SU-DHL-6 (cell line): ENCODE data around the gene SHD.
A peak's percentile ranks its signal among the peaks of the same experiment; 100 is the strongest.
"Not testable (repeated sequence)": the region's sequence is repeated elsewhere in the genome, so short reads cannot be mapped to it uniquely, and the experiment has no call there.

Source experiments
- H2AFZ ChIP-seq: fragments of 200-600 bp; sonication (generic); 2 replicates; pipeline ENCODE4 v1.6.1; 2014; ENCODE audit warnings: low read depth, mild to moderate bottlenecking, moderate library complexity, mixed read lengths, antibody characterized with exemption, low read length; ENCODE audit not compliant: severe bottlenecking
- H3F3A ChIP-seq: fragments of 200-600 bp; shearing (Covaris generic); 2 replicates; pipeline ENCODE4 v1.6.0; 2016; ENCODE audit warnings: antibody characterized with exemption, mild to moderate bottlenecking; ENCODE audit not compliant: insufficient read depth
- H3K27ac ChIP-seq: fragments of 200-600 bp; sonication (generic); 2 replicates; pipeline ENCODE4 v1.5.1; 2016; ENCODE audit warnings: low read depth, mild to moderate bottlenecking, low read length, moderate library complexity, mixed read lengths
- H3K27me3 ChIP-seq: fragments of 200-600 bp; sonication (generic), shearing (Covaris generic); 2 replicates; pipeline ENCODE4 v1.6.0; 2014; ENCODE audit warnings: mild to moderate bottlenecking, low read length
- H3K36me3 ChIP-seq: fragments of 200-600 bp; sonication (generic); 2 replicates; pipeline ENCODE4 v1.6.1; 2014; ENCODE audit warnings: mild to moderate bottlenecking, low read length, mixed read lengths
- H3K4me2 ChIP-seq: fragments of 300-600, 200-600 bp; shearing (Covaris generic), sonication (generic); 2 replicates; pipeline ENCODE4 v1.6.0; 2014; ENCODE audit warnings: low read length, low read depth, mild to moderate bottlenecking; ENCODE audit not compliant: poor library complexity, severe bottlenecking
- H3K4me3 ChIP-seq: fragments of 200-600 bp; sonication (generic); 2 replicates; pipeline ENCODE4 v1.5.1; 2014; ENCODE audit warnings: antibody characterized with exemption, low read length, mild to moderate bottlenecking, mixed read lengths; ENCODE audit not compliant: insufficient read depth, poor library complexity, severe bottlenecking
- H3K79me2 ChIP-seq: fragments of 200-600 bp; sonication (generic); 2 replicates; pipeline ENCODE4 v1.6.1; 2014; ENCODE audit warnings: mild to moderate bottlenecking, low read length, moderate library complexity; ENCODE audit not compliant: insufficient read depth
- H3K9ac ChIP-seq: fragments of 200-600 bp; sonication (generic); 2 replicates; pipeline ENCODE4 v1.7.0; 2014; ENCODE audit warnings: mild to moderate bottlenecking, low read length
- H3K9me2 ChIP-seq: fragments of 200-600 bp; sonication (generic); replicated peaks from 2 replicates; pipeline ENCODE4 v1.6.1; 2014; ENCODE audit warnings: low read length; ENCODE audit not compliant: insufficient read depth
- H3K9me3 ChIP-seq: fragments of 200-600 bp; sonication (generic); 2 replicates; pipeline ENCODE4 v1.6.1; 2014; ENCODE audit warnings: low read length, mixed read lengths; ENCODE audit not compliant: insufficient read depth
- H4K20me1 ChIP-seq: fragments of 200-600 bp; sonication (generic); 2 replicates; pipeline ENCODE4 v1.6.1; 2014; ENCODE audit warnings: low read depth, mild to moderate bottlenecking, antibody characterized with exemption, low read length, moderate library complexity, mixed read lengths
- EZH2phosphoT487 ChIP-seq: fragments of 200-600 bp; sonication (generic), shearing (Covaris generic); conservative IDR thresholded peaks from 2 replicates; pipeline ENCODE4 v1.6.1; 2018; ENCODE audit warnings: mild to moderate bottlenecking, antibody characterized with exemption, low read length, moderate library complexity, mixed read lengths
- TF ChIP-seq, protein P1 (sequence below): fragments of 200-600 bp; sonication (generic); IDR thresholded peaks from one replicate; pipeline ENCODE4 v1.5.1; 2017; ENCODE audit warnings: antibody characterized with exemption, mild to moderate bottlenecking, low read length, moderate library complexity; ENCODE audit not compliant: insufficient read depth, poor library complexity, severe bottlenecking

SHD gene

DNA sequence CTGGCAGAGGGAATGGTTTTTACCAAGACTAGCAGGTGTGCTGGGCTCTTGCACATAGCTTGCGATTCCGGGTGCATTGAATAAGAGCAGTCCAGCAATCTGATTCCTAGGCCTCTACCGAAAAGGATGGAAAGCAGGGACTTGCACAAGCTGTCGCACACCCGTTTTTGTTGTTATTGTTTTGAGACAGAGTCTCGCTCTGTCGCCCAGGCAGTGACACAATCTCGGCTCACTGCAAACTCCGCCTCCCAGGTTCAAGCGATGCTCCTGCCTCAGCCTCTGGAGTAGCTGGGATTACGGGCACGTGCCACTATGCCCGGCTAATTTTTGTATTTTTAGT lies 44.2 kb upstream of the SHD start:
- H3K36me3 ChIP-seq, result no peaks in the 10 kb centered on the region
- H3K27ac ChIP-seq, result no peak overlapping the region
- H3K4me3 ChIP-seq, result no peak overlapping the region
- no peaks in the 10 kb centered on the region for H4K20me1 ChIP-seq
- TF ChIP-seq EZH2phosphoT487, result no peak
- TF ChIP-seq, protein P1, sequence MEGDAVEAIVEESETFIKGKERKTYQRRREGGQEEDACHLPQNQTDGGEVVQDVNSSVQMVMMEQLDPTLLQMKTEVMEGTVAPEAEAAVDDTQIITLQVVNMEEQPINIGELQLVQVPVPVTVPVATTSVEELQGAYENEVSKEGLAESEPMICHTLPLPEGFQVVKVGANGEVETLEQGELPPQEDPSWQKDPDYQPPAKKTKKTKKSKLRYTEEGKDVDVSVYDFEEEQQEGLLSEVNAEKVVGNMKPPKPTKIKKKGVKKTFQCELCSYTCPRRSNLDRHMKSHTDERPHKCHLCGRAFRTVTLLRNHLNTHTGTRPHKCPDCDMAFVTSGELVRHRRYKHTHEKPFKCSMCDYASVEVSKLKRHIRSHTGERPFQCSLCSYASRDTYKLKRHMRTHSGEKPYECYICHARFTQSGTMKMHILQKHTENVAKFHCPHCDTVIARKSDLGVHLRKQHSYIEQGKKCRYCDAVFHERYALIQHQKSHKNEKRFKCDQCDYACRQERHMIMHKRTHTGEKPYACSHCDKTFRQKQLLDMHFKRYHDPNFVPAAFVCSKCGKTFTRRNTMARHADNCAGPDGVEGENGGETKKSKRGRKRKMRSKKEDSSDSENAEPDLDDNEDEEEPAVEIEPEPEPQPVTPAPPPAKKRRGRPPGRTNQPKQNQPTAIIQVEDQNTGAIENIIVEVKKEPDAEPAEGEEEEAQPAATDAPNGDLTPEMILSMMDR, result no peak
- no peaks in the 10 kb centered on the region for H3K27me3 ChIP-seq
- H3K79me2 ChIP-seq, result no peaks in the 10 kb centered on the region
- no peaks in the 10 kb centered on the region for H3F3A ChIP-seq
- H3K4me2 ChIP-seq, result no peak overlapping the region
- H2AFZ ChIP-seq, result no peak overlapping the region
- no peak overlapping the region for H3K9ac ChIP-seq
- H3K9me2 ChIP-seq, result no peaks in the 10 kb centered on the region
- H3K9me3 ChIP-seq, result no peaks in the 10 kb centered on the region

GRCh38 chr19:4237510-4237909 lies 41.6 kb upstream of the SHD start:
- H3K4me2 ChIP-seq, H3F3A ChIP-seq, H3K9me3 ChIP-seq, H3K27me3 ChIP-seq, H3K4me3 ChIP-seq, H3K9ac ChIP-seq, H3K36me3 ChIP-seq, H3K9me2 ChIP-seq, H2AFZ ChIP-seq, H3K79me2 ChIP-seq, H3K27ac ChIP-seq, H4K20me1 ChIP-seq: not testable (repeated sequence)

DNA sequence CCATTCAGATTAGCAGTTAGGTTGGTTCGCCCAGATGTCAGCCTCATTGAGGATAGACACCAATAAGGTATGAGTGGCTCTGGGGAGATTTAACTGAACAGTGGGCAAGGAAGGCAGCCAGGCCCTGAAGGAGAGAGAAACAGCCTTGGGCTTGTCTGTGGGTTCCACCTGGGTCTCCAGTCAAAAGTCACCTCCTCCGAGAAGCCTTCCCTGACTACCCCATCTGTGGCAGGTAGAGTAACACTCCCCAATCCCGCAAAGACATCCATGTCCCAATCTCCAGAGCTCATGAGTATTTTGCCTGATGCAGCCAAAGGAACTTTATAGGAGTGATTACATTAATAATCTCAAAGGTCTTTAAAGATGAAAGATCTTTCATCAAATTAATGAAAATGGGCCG lies 40.2 kb upstream of the SHD start:
- Histone ChIP-seq H3K79me2 (no peaks in the 10 kb centered on the region), H2AFZ (no peak overlapping the region), H3K27me3 (no peaks in the 10 kb centered on the region), H3F3A (no peaks in the 10 kb centered on the region), H3K9ac (no peak overlapping the region), H4K20me1 (no peaks in the 10 kb centered on the region), H3K36me3 (no peaks in the 10 kb centered on the region), H3K27ac (no peak overlapping the region), H3K9me3 (no peaks in the 10 kb centered on the region), H3K9me2 (no peaks in the 10 kb centered on the region), H3K4me2 (no peak overlapping the region), H3K4me3 (no peak overlapping the region)
- TF ChIP-seq, protein P1, result no peak
- TF ChIP-seq EZH2phosphoT487, result no peak

DNA sequence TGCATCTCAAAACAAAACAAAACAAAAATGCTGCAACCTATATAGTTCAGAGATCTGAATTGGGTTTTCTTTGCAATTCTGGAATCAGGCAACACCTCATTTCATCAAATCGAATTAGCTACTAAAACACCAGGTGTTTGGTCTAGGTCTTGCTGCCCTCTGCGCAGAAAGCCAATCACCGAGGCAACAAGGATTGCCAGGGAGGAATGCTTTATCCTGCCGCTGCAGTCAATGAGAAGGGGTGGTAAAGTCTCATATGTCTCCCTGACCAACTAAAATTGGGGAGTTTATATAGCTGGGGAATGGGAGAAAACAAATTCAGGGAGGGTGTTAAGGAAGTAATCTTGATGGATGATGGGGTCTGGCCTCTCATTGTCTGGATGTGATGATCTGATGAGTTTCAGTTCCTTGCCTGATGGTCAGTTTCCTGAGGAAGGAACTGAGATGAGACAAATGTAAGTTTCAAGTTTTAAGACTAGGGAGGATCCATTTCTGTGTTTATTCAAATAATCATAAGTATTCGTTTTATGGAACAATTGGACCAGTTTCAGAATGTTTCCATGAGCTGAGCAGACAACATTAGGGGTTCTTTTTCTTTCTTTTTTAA lies 37.1 kb upstream of the SHD start:
- H3K4me3 ChIP-seq, result no peak overlapping the region
- H3K27me3 ChIP-seq, result no peaks in the 10 kb centered on the region
- no peaks in the 10 kb centered on the region for H3K9me3 ChIP-seq
- no peak overlapping the region for H3K27ac ChIP-seq
- H3K79me2 ChIP-seq, result no peaks in the 10 kb centered on the region
- no peaks in the 10 kb centered on the region for H3K9me2 ChIP-seq
- no peaks in the 10 kb centered on the region for H3F3A ChIP-seq
- no peak overlapping the region for H3K4me2 ChIP-seq
- no peak overlapping the region for H2AFZ ChIP-seq
- TF ChIP-seq, protein P1, result no peak
- TF ChIP-seq EZH2phosphoT487, result no peak
- no peaks in the 10 kb centered on the region for H3K36me3 ChIP-seq
- no peaks in the 10 kb centered on the region for H4K20me1 ChIP-seq
- no peak overlapping the region for H3K9ac ChIP-seq

GRCh38 chr19:4245938-4246337 lies 33.1 kb upstream of the SHD start:
- Histone ChIP-seq H3K9ac (peak overlapping the region; percentile 58; the same call in 1 of the 2 replicates), H2AFZ (peak overlapping the region; percentile 91), H3K79me2 (peaks cover 20% of the 10 kb centered on the region), H3K36me3 (peaks cover 15% of the 10 kb centered on the region), H3K4me2 (peak overlapping the region; percentile 79)
- not testable (repeated sequence) for H3K9me2 ChIP-seq, H3K9me3 ChIP-seq, H4K20me1 ChIP-seq, H3K27ac ChIP-seq, H3K27me3 ChIP-seq, H3K4me3 ChIP-seq, H3F3A ChIP-seq
